Omental fat pad (tissue), 4 donors: ENCODE data around the gene LACTBL1. TPM values are rescaled to one million over a fixed set of nuclear protein-coding genes. Genes with fewer than 3 reads are reported as not detected.

Experiments used
- ATAC-seq: fragments of 150-250 bp; one replicate; pipeline ENCODE4 v1.9.1; 2016; ENCODE audit warnings: mild to moderate bottlenecking, moderate library complexity; ENCODE audit not compliant: low FRiP score
- DNase-seq: peaks from one replicate; pipeline ENCODE4 v3.0.0-alpha.2; 2019; ENCODE audit warnings: low spot score
- CTCF ChIP-seq, 3 donors: fragments of 450-650 bp; IDR thresholded peaks; one replicate each; pipeline ENCODE4 v1.5.1; 2016 to 2017; ENCODE audit warnings: antibody characterized with exemption in 3 of 3, mild to moderate bottlenecking in 3 of 3, moderate library complexity in 2 of 3
- total RNA-seq, 4 donors: library from RNA; depleted of rRNA; stranded (reverse); fragments of >200 nt; gene quantifications; one replicate each; pipeline ENCODE4 v1.1.0, GENCODE V29; 2016

LACTBL1 gene
- total RNA-seq, 4 donors from 2014 or later = not detected

GRCh38 chr1:22932803-22933470 is 39.7 kb downstream of the LACTBL1 start:
- DNase-seq (no peak), ATAC-seq (no peak)
- no peak for TF ChIP-seq CTCF (IDR thresholded peaks at IDR 0.05)

GRCh38 chr1:22930240-22930912 is 42.3 kb downstream of the LACTBL1 start:
- no peak for ATAC-seq
- DNase-seq = no peak

GRCh38 chr1:22925111-22925510 is 47.6 kb downstream of the LACTBL1 start:
- no peak for TF ChIP-seq CTCF (IDR thresholded peaks at IDR 0.05)
- DNase-seq = no peak
- ATAC-seq = no peak

More at GRCh38 chr1:22930240-22930912, 42.3 kb downstream of the LACTBL1 start:
- peak in 1 of 3 donors; percentile 15 for TF ChIP-seq CTCF (IDR thresholded peaks at IDR 0.05)

GRCh38 chr1:22922640-22923039 is 50.0 kb downstream of the LACTBL1 start:
- TF ChIP-seq CTCF (IDR thresholded peaks at IDR 0.05) = no peak
- ATAC-seq = no peak
- no peak for DNase-seq

GRCh38 chr1:22921452-22922126 is 51.1 kb downstream of the LACTBL1 start:
- TF ChIP-seq CTCF (IDR thresholded peaks at IDR 0.05) = no peak
- no peak for DNase-seq
- no peak for ATAC-seq

GRCh38 chr1:22920734-22921451 is 51.8 kb downstream of the LACTBL1 start:
- DNase-seq = no peak
- no peak for ATAC-seq
- no peak for TF ChIP-seq CTCF (IDR thresholded peaks at IDR 0.05)
